GM12878 (cell line): ENCODE data around the gene HNRNPU. TPM values are rescaled to one million over a fixed set of nuclear protein-coding genes. Genes with fewer than 3 reads are reported as not detected.

Source experiments
- ASH2L ChIP-seq: fragments of 300-600, 200-600 bp; sonication (generic); IDR thresholded peaks from 2 replicates; pipeline ENCODE4 v1.6.1; 2017; ENCODE audit warnings: low read depth, mild to moderate bottlenecking, borderline replicate concordance
- ATF7 ChIP-seq: fragments of 450-650 bp; IDR thresholded peaks from 2 replicates; pipeline ENCODE4 v1.6.1; 2016; ENCODE audit warnings: low read depth, mild to moderate bottlenecking
- BACH1 ChIP-seq: fragments of 450-650 bp; IDR thresholded peaks from 2 replicates; pipeline ENCODE4 v1.6.1; 2017; ENCODE audit warnings: mild to moderate bottlenecking, borderline replicate concordance
- BMI1 ChIP-seq: fragments of 450-650 bp; IDR thresholded peaks from 2 replicates; pipeline ENCODE4 v1.6.1; 2016; ENCODE audit warnings: mild to moderate bottlenecking, moderate library complexity, borderline replicate concordance
- CEBPB ChIP-seq, 2 experiments: fragments of 150-350 bp in 1 of 2; IDR thresholded peaks; 2 replicates each; pipeline ENCODE4 v1.6.1; 2012 to 2014; ENCODE audit warnings: low read depth in 2 of 2, low read length in 2 of 2, borderline replicate concordance in 1 of 2, inconsistent platforms in 1 of 2
- GATAD2B ChIP-seq: fragments of 450-650 bp; conservative IDR thresholded peaks from 2 replicates; pipeline ENCODE4 v1.6.1; 2017; ENCODE audit warnings: low read depth, mild to moderate bottlenecking, moderate library complexity
- HCFC1 ChIP-seq: fragments of 150-350 bp; IDR thresholded peaks from 2 replicates; pipeline ENCODE4 v1.6.1; 2014; ENCODE audit warnings: low read length
- IRF3 ChIP-seq: fragments of 450-650 bp; IDR thresholded peaks from 2 replicates; pipeline ENCODE4 v1.6.1; 2014; ENCODE audit warnings: mild to moderate bottlenecking
- MEF2A ChIP-seq: IDR thresholded peaks from 2 replicates; pipeline ENCODE4 v1.6.1; 2011; ENCODE audit warnings: low read depth, mild to moderate bottlenecking, low read length, moderate library complexity; ENCODE audit not compliant: insufficient read depth
- MTA2 ChIP-seq: fragments of 450-650 bp; IDR thresholded peaks from 2 replicates; pipeline ENCODE4 v1.6.1; 2016; ENCODE audit warnings: low read depth, mild to moderate bottlenecking, moderate library complexity
- PKNOX1 ChIP-seq: fragments of 450-650 bp; IDR thresholded peaks from 2 replicates; pipeline ENCODE4 v1.6.1; 2016; ENCODE audit warnings: mild to moderate bottlenecking
- PML ChIP-seq: IDR thresholded peaks from 2 replicates; pipeline ENCODE4 v1.6.1; 2012; ENCODE audit warnings: low read length, inconsistent platforms
- RBBP5 ChIP-seq: fragments of 200-600 bp; sonication (generic); conservative IDR thresholded peaks from 2 replicates; pipeline ENCODE4 v1.6.1; 2016
- RELB ChIP-seq: fragments of 450-650 bp; IDR thresholded peaks from 2 replicates; pipeline ENCODE4 v1.6.1; 2017; ENCODE audit warnings: low read depth, mild to moderate bottlenecking, moderate library complexity
- RUNX3 ChIP-seq: IDR thresholded peaks from 2 replicates; pipeline ENCODE4 v1.6.1; 2012; ENCODE audit warnings: low read length, inconsistent platforms
- SIN3A ChIP-seq: IDR thresholded peaks from 2 replicates; pipeline ENCODE4 v1.6.1; 2012; ENCODE audit warnings: low read depth, low read length, improper control_type of control experiment
- SMARCA5 ChIP-seq: fragments of 450-650 bp; IDR thresholded peaks from 2 replicates; pipeline ENCODE4 v1.6.1; 2017; ENCODE audit warnings: mild to moderate bottlenecking
- SMC3 ChIP-seq: IDR thresholded peaks from 2 replicates; pipeline ENCODE4 v1.6.1; 2011; ENCODE audit warnings: low read length, improper control_type of control experiment, borderline replicate concordance
- YY1 ChIP-seq: IDR thresholded peaks from 2 replicates; pipeline ENCODE4 v1.6.1; 2011; ENCODE audit warnings: low read depth, mild to moderate bottlenecking, low read length
- ZNF274 ChIP-seq: IDR thresholded peaks from one replicate; pipeline ENCODE4 v1.8.0; 2011; ENCODE audit not compliant: insufficient read length, insufficient read depth
- polyA plus RNA-seq, 11 experiments: library from polyadenylated mRNA; depleted of rRNA in 4 of 11; unstranded in 6 of 11; stranded (reverse) in 5 of 11; fragments of >200 nt; fragmentation: Nextera tagmentation in 4 of 11; fragmentation: Illumina TruSeq in 1 of 11; extraction: Ambion mirVana in 4 of 11; extraction: Trizol in 1 of 11; gene quantifications; 1 replicate in 1 of 11; 2 replicates in 10 of 11; pipeline versions ENCODE4 v1.2.1 to v1.2.3, GENCODE V29; 2011 to 2016; ENCODE audit warnings: inconsistent platforms in 2 of 11, missing spikeins in 2 of 11, low read depth in 1 of 11
- total RNA-seq, 4 experiments: library from RNA; depleted of rRNA in 3 of 4; stranded (reverse); fragments of >200 nt in 3 of 4; fragmentation: Illumina TruSeq in 1 of 4; extraction: Trizol in 1 of 4; gene quantifications; 2 replicates each; pipeline versions ENCODE4 v1.2.1 to v1.2.3, GENCODE V29; 2013 to 2021
- TF ChIP-seq, protein P1 (sequence below): fragments of 450-650 bp; IDR thresholded peaks from 2 replicates; pipeline ENCODE4 v1.6.1; 2018; ENCODE audit warnings: borderline replicate concordance, mild to moderate bottlenecking; ENCODE audit not compliant: partially characterized antibody
- TF ChIP-seq, protein P2 (sequence below): fragments of 450-650 bp; IDR thresholded peaks from 2 replicates; pipeline ENCODE4 v1.6.1; 2017; ENCODE audit warnings: antibody characterized with exemption, mild to moderate bottlenecking, moderate library complexity

HNRNPU gene
- total and polyA plus RNA-seq, 10 of the 15 experiments (the other 5 are each of a cell fraction or from before 2014, with no cell fraction given), result 163 to 569 (median 420) TPM

GRCh38 chr1:244862699-244863490 lies 1.4 kb downstream of the HNRNPU start (continued):
- TF ChIP-seq CEBPB (IDR thresholded peaks at IDR 0.05; ENCODE audit: borderline replicate concordance in 1 of 2, low read depth in 2 of 2, low read length in 2 of 2), result peak in 1 of 2 experiments; percentile 75; a peak in 1 of 4 replicates
- TF ChIP-seq SMARCA5, result no peak
- TF ChIP-seq, protein P1, sequence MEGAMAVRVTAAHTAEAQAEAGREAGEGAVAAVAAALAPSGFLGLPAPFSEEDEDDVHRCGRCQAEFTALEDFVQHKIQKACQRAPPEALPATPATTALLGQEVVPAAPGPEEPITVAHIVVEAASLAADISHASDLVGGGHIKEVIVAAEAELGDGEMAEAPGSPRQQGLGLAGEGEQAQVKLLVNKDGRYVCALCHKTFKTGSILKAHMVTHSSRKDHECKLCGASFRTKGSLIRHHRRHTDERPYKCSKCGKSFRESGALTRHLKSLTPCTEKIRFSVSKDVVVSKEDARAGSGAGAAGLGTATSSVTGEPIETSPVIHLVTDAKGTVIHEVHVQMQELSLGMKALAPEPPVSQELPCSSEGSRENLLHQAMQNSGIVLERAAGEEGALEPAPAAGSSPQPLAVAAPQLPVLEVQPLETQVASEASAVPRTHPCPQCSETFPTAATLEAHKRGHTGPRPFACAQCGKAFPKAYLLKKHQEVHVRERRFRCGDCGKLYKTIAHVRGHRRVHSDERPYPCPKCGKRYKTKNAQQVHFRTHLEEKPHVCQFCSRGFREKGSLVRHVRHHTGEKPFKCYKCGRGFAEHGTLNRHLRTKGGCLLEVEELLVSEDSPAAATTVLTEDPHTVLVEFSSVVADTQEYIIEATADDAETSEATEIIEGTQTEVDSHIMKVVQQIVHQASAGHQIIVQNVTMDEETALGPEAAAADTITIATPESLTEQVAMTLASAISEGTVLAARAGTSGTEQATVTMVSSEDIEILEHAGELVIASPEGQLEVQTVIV, result no peak
- TF ChIP-seq ZNF274, result no peak
- TF ChIP-seq ATF7, result 0 out of 2 replicates have a peak, but pooled peaks have one; percentile 8
- peak; percentile 18; the same call in 1 of the 2 replicates for TF ChIP-seq HCFC1
- no peak for TF ChIP-seq RELB
- TF ChIP-seq BACH1, result peak; percentile 96
- no peak for TF ChIP-seq SMC3
- peak; percentile 74 for TF ChIP-seq SIN3A
- no peak for TF ChIP-seq BMI1
- peak; percentile 84 for TF ChIP-seq YY1
- TF ChIP-seq PML, result no peak
- no peak for TF ChIP-seq RBBP5
- TF ChIP-seq PKNOX1, result no peak
- TF ChIP-seq GATAD2B, result 0 out of 2 replicates have a peak, but pooled peaks have one; percentile 31
- TF ChIP-seq MEF2A, result peak; percentile 56; the same call in 1 of the 2 replicates
- no peak for TF ChIP-seq MTA2
- TF ChIP-seq IRF3, result no peak
- TF ChIP-seq RUNX3, result 0 out of 2 replicates have a peak, but pooled peaks have one; percentile 3
- TF ChIP-seq ASH2L, result no peak
- TF ChIP-seq, protein P2, sequence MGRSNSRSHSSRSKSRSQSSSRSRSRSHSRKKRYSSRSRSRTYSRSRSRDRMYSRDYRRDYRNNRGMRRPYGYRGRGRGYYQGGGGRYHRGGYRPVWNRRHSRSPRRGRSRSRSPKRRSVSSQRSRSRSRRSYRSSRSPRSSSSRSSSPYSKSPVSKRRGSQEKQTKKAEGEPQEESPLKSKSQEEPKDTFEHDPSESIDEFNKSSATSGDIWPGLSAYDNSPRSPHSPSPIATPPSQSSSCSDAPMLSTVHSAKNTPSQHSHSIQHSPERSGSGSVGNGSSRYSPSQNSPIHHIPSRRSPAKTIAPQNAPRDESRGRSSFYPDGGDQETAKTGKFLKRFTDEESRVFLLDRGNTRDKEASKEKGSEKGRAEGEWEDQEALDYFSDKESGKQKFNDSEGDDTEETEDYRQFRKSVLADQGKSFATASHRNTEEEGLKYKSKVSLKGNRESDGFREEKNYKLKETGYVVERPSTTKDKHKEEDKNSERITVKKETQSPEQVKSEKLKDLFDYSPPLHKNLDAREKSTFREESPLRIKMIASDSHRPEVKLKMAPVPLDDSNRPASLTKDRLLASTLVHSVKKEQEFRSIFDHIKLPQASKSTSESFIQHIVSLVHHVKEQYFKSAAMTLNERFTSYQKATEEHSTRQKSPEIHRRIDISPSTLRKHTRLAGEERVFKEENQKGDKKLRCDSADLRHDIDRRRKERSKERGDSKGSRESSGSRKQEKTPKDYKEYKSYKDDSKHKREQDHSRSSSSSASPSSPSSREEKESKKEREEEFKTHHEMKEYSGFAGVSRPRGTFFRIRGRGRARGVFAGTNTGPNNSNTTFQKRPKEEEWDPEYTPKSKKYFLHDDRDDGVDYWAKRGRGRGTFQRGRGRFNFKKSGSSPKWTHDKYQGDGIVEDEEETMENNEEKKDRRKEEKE, result no peak
